CD4-positive, alpha-beta T cell (primary cell): Measurements from ENCODE around the gene PPP1R9B. TPM values are rescaled to one million over a fixed set of nuclear protein-coding genes. Genes with fewer than 3 reads are reported as not detected.
A peak's percentile ranks its signal among the peaks of the same experiment; 100 is the strongest.

Experiments used
- ATAC-seq: fragments of 200-7000 bp; cut with Tn5 transposase; one replicate; pipeline ENCODE4 v1.10.0; 2022; ENCODE audit warnings: mild to moderate bottlenecking; ENCODE audit not compliant: poor library complexity
- CTCF ChIA-PET: fragments of 350-600 bp; sonication (Branson Sonifier 250); formaldehyde crosslinking; loops from one replicate; lab custom pipeline; 2021; ENCODE audit warnings: antibody characterized with exemption, inconsistent platforms; lab: Charles Lee
- POLR2A ChIA-PET: fragments of 350-600 bp; sonication (Branson Sonifier 250); formaldehyde crosslinking; loops from one replicate; lab custom pipeline; 2021; ENCODE audit warnings: antibody characterized with exemption, inconsistent platforms; lab: Charles Lee
- DNase-seq, 14 experiments: peaks; one replicate each; pipeline ENCODE4 v3.0.0-alpha.2; 2013 to 2020; ENCODE audit warnings: mixed read lengths in 2 of 14
- H3K27ac ChIP-seq, 2 donors: one replicate each; pipeline versions ENCODE4 v1.5.1 to v1.7.0; 2013; ENCODE audit warnings: low read length in 2 of 2, low read depth in 1 of 2, mild to moderate bottlenecking in 1 of 2
- H3K27me3 ChIP-seq, 2 experiments: 1 replicate in 1 of 2; 2 replicates in 1 of 2; pipeline versions ENCODE4 v1.6.1 to v1.7.0; 2013; ENCODE audit warnings: low read length in 2 of 2, control low read depth in 1 of 2, mild to moderate bottlenecking in 1 of 2, moderate library complexity in 1 of 2; ENCODE audit not compliant: insufficient read depth in 2 of 2, control insufficient read depth in 1 of 2
- H3K36me3 ChIP-seq: one replicate; pipeline ENCODE4 v1.6.1; 2013; ENCODE audit warnings: low read length, control low read depth; ENCODE audit not compliant: insufficient read depth
- H3K4me1 ChIP-seq: one replicate; pipeline ENCODE4 v1.6.1; 2013; ENCODE audit warnings: low read length, control low read depth; ENCODE audit not compliant: insufficient read depth
- H3K4me3 ChIP-seq: one replicate; pipeline ENCODE4 v1.5.1; 2013; ENCODE audit warnings: mild to moderate bottlenecking, low read length, moderate library complexity
- H3K9me3 ChIP-seq, 2 experiments: 1 replicate in 1 of 2; 2 replicates in 1 of 2; pipeline versions ENCODE4 v1.6.1 to v1.7.0; 2013; ENCODE audit warnings: low read length in 2 of 2, mild to moderate bottlenecking in 2 of 2, control low read depth in 1 of 2, moderate library complexity in 1 of 2; ENCODE audit not compliant: control insufficient read depth in 1 of 2, insufficient read depth in 1 of 2
- H3K27ac Mint-ChIP-seq: one replicate; pipeline ENCODE4 v1.8.0; 2020; ENCODE audit warnings: mixed read lengths
- H3K27me3 Mint-ChIP-seq: one replicate; pipeline ENCODE4 v1.8.0; 2021; ENCODE audit warnings: mixed read lengths
- H3K36me3 Mint-ChIP-seq: one replicate; pipeline ENCODE4 v1.8.0; 2021; ENCODE audit warnings: low read depth, mixed read lengths
- H3K4me1 Mint-ChIP-seq: one replicate; pipeline ENCODE4 v1.8.0; 2021; ENCODE audit warnings: low read depth, mixed read lengths
- H3K4me3 Mint-ChIP-seq: one replicate; pipeline ENCODE4 v1.8.0; 2020; ENCODE audit warnings: mild to moderate bottlenecking, mixed read lengths
- H3K9me3 Mint-ChIP-seq: one replicate; pipeline ENCODE4 v1.8.0; 2020; ENCODE audit warnings: mixed read lengths
- CTCF ChIP-seq: fragments of 200-600 bp; IDR thresholded peaks from one replicate; pipeline ENCODE4 v1.8.0; 2022; ENCODE audit warnings: antibody characterized with exemption, mild to moderate bottlenecking
- intact Hi-C, 2 experiments: fragments of 100-400 bp; cut with DNase I in 1 of 2; cut with micrococcal nuclease in 1 of 2; formaldehyde crosslinking; loops; one replicate each; pipeline versions ENCODE4 v1.15.1 to v1.9.0; 2023 to 2025; cut with DNase I, micrococcal nuclease
- total RNA-seq, 174 experiments: library from RNA in 2 of 174; stranded (reverse) in 2 of 174; gene quantifications; one replicate each; pipeline ENCODE4 v1.2.3 and lab custom pipeline; 2021 to 2026

Gene PPP1R9B
- total RNA-seq, 2 experiments from 2014 or later, result 53.4 to 55.7 TPM

- no peak for ATAC-seq
- Histone ChIP-seq H3K36me3 (no peaks in the 10 kb centered on the region), H3K4me3 (no peak overlapping the region), H3K27me3 (no peaks in the 10 kb centered on the region), H3K4me1 (peaks cover 33% of the 10 kb centered on the region), H3K9me3 (no peaks in the 10 kb centered on the region), H3K27ac (no peak overlapping the region)
- CTCF ChIA-PET, result no interaction called here
- intact Hi-C loops, result no loop called here
- Mint-ChIP-seq H3K36me3 (no peaks in the 10 kb centered on the region), H3K4me1 (peaks cover 40% of the 10 kb centered on the region), H3K4me3 (no peak overlapping the region), H3K9me3 (no peaks in the 10 kb centered on the region), H3K27me3 (no peaks in the 10 kb centered on the region), H3K27ac (no peak overlapping the region)
- TF ChIP-seq CTCF, result no peak
- no peak for DNase-seq
- POLR2A ChIA-PET, result interaction anchor here (0.8 to 1.5 kb wide), 2 partner anchors 12 to 25 kb away, joined by 3 to 4 read pairs; no protein-coding TSS in a partner anchor
Measured at GRCh38 chr17:50163843-50164696, 13.6 kb upstream of the PPP1R9B start.

GRCh38 chr17:50162466-50163254 lies 12.2 kb upstream of the PPP1R9B start:
- Histone ChIP-seq H3K9me3 (no peaks in the 10 kb centered on the region), H3K36me3 (no peaks in the 10 kb centered on the region), H3K4me1 (peaks cover 30% of the 10 kb centered on the region), H3K4me3 (no peak overlapping the region), H3K27me3 (no peaks in the 10 kb centered on the region), H3K27ac (no peak overlapping the region)
- no peak for TF ChIP-seq CTCF
- Mint-ChIP-seq H3K4me3 (peak overlapping the region; percentile 68), H3K36me3 (no peaks in the 10 kb centered on the region), H3K27ac (peak overlapping the region; percentile 63), H3K9me3 (no peaks in the 10 kb centered on the region), H3K27me3 (no peaks in the 10 kb centered on the region), H3K4me1 (peaks cover 43% of the 10 kb centered on the region)
- ChIA-PET CTCF (interaction anchor here (0.9 to 2.5 kb wide), 10 partner anchors 11 to 75 kb away, joined by 3 to 26 read pairs (median 9); partner anchors contain the start of gene PPP1R9B), POLR2A (interaction anchor here (0.7 to 2.8 kb wide), 9 partner anchors 11 to 68 kb away, joined by 3 to 22 read pairs (median 4); partner anchors contain the start of gene PPP1R9B)
- intact Hi-C loops, result no loop called here
- DNase-seq (peak in 1 of 14 experiments; percentile 36), ATAC-seq (peak; percentile 23)

GRCh38 chr17:50161911-50162288 lies 11.4 kb upstream of the PPP1R9B start:
- H3K9me3 Mint-ChIP-seq, result no peaks in the 10 kb centered on the region
- H3K4me3 Mint-ChIP-seq, result peak overlapping the region; percentile 59
- ATAC-seq (no peak), DNase-seq (no peak)
- Histone ChIP-seq H3K27ac (no peak overlapping the region), H3K27me3 (no peaks in the 10 kb centered on the region), H3K4me3 (peak overlapping the region; percentile 76), H3K36me3 (no peaks in the 10 kb centered on the region), H3K4me1 (peaks cover 36% of the 10 kb centered on the region), H3K9me3 (no peaks in the 10 kb centered on the region)
- CTCF ChIA-PET, result interaction anchor here (0.9 to 2.5 kb wide), 14 partner anchors 8 to 110 kb away, joined by 3 to 26 read pairs (median 6); partner anchors contain the start of gene PPP1R9B
- H3K27me3 Mint-ChIP-seq, result no peaks in the 10 kb centered on the region
- TF ChIP-seq CTCF, result no peak
- intact Hi-C loops, result loop anchor here (1.0 to 2.0 kb wide), 4 partner anchors 11 to 67 kb away; partner anchors contain the start of gene PDK2 (in 1 of the 2)
- peak overlapping the region; percentile 70 for H3K27ac Mint-ChIP-seq
- peaks cover 44% of the 10 kb centered on the region for H3K4me1 Mint-ChIP-seq
- POLR2A ChIA-PET, result interaction anchor here (0.7 to 2.8 kb wide), 8 partner anchors 10 to 68 kb away, joined by 3 to 22 read pairs (median 4); partner anchors contain the start of gene PPP1R9B
- no peaks in the 10 kb centered on the region for H3K36me3 Mint-ChIP-seq
